Measurements from ENCODE around the gene ACVRL1. TPM values are rescaled to one million over a fixed set of nuclear protein-coding genes. Genes with fewer than 3 reads are reported as not detected.

The ACVRL1 gene
- total and polyA plus RNA-seq, 4 donors, result 3.1 to 7.9 (median 6.1) TPM

GRCh38 chr12:51898937-51899336 is 8.4 kb upstream of the ACVRL1 start (continued):
- TF ChIP-seq CTCF (IDR thresholded peaks at IDR 0.05; ENCODE audit: low read depth, low read length, missing input control) (no peak), FOXA1 (IDR thresholded peaks at IDR 0.05) (no peak), HNF4G (IDR thresholded peaks at IDR 0.05) (no peak), RAD21 (IDR thresholded peaks at IDR 0.05) (no peak), RXRA (IDR thresholded peaks at IDR 0.05) (no peak)

- Histone ChIP-seq H3K27ac (ENCODE audit: low read depth in 1 of 2, low read length in 2 of 2) (no peak overlapping the region), H3K9me3 (ENCODE audit: control insufficient read depth in 4 of 4, low read length in 3 of 4) (no peaks in the 10 kb centered on the region), H3K27me3 (ENCODE audit: control insufficient read depth in 4 of 4, insufficient read depth in 4 of 4, low read length in 3 of 4) (no peaks in the 10 kb centered on the region), H3K4me1 (ENCODE audit: control insufficient read depth in 4 of 4, insufficient read depth in 4 of 4, low read length in 3 of 4) (peaks cover 0 to 2% (median 0%) of the 10 kb centered on the region in 4 donors), H3K9ac (ENCODE audit: low read depth in 1 of 2, low read length in 2 of 2) (no peak overlapping the region), H3K36me3 (ENCODE audit: control insufficient read depth in 4 of 4, insufficient read depth in 3 of 4, low read depth in 1 of 4, low read length in 3 of 4) (no peaks in the 10 kb centered on the region), H3K4me3 (ENCODE audit: low read depth in 1 of 3, low read length in 3 of 3) (no peak overlapping the region)
- TF ChIP-seq TAF1 (conservative IDR thresholded peaks at IDR 0.05) (no peak), EGR1 (IDR thresholded peaks at IDR 0.05; ENCODE audit: low read depth in 2 of 2) (no peak), NR2F2 (IDR thresholded peaks at IDR 0.05) (no peak), ATF3 (IDR thresholded peaks at IDR 0.05) (no peak), ZBTB33 (IDR thresholded peaks at IDR 0.05) (no peak), RAD21 (IDR thresholded peaks at IDR 0.05) (no peak), GABPA (IDR thresholded peaks at IDR 0.05 in 1 of 2, conservative IDR thresholded peaks at IDR 0.05 in 1 of 2) (no peak), RXRA (IDR thresholded peaks at IDR 0.05) (no peak), MAX (IDR thresholded peaks at IDR 0.05) (no peak), REST (IDR thresholded peaks at IDR 0.05) (no peak), HNF4G (IDR thresholded peaks at IDR 0.05) (no peak)
- no peak for DNase-seq (ENCODE audit: low spot score)
- 96% methylated on average over 43 of the region's 43 CpGs for WGBS
Observed at GRCh38 chr12:51900323-51900889, 6.9 kb upstream of the ACVRL1 start.

Data from liver (tissue), 9 donors.